GM21576 (cell line): ENCODE results near the gene DPYSL5.
A peak's percentile ranks its signal among the peaks of the same experiment; 100 is the strongest.
"Not testable (repeated sequence)": the region's sequence is repeated elsewhere in the genome, so short reads cannot be mapped to it uniquely, and the experiment has no call there.

Experiments
- ATAC-seq: cut with Tn5 transposase; IDR thresholded peaks from one replicate; pipeline ENCODE4 v1.9.1; 2021; ENCODE audit warnings: mild to moderate bottlenecking, moderate library complexity; ENCODE audit not compliant: unreplicated experiment

The DPYSL5 gene

DNA sequence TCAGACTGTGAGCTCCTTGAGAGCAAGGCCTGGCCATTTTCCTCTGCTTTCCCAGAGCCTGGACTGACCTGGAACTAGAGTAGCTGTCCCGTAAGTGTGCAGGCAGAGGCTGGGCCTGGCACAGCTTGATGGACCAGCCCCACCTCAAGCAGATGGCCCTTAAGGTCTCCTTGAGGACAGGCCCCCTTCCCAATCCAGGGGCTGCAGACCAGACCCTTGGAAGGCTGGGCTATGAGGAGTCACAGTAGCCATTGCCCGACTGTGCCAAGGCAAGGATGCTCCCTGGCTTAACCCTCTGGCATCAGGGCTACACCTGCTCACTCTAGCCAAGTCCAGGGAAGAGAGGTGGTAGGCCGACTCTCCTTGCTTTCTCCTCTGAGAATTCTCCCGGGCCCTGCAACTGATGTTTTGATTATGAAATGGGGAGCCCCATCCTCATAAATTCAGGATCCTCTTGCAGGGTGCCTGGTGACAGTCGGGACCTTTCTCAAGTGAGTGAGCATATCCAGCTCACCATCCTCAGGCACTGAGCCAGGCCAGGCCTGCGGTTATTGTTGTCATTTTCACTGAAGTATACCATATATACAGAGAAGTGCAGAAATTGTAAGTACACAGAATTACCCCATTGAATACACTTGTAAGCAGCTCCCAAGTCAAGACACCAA is 51.7 kb downstream of the DPYSL5 start:
- ATAC-seq, result no peak

DNA sequence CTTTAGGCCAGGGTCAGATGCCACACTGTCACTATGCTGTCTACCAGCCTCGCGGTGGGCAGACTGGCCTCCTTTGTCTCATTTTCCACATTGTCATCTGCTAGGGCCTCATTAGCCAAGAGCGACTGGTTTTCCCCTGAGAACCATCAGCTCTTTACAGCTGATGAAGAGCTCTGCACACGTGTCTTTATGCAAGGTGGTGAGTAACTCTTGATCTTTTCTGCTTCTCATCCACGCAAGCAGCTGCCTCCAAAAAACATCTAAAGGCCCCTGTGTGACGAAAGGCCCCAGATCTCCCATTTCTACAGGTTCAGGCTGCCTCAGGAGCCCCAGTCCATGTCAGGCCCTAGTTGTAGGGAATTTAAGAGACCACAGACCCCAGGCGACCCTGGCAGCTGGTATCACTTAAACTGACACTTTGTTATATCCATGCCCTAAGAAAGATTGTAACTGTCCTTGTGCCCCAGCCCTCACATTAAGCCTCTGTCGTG is 52.9 kb downstream of the DPYSL5 start:
- ATAC-seq, result no peak

DNA sequence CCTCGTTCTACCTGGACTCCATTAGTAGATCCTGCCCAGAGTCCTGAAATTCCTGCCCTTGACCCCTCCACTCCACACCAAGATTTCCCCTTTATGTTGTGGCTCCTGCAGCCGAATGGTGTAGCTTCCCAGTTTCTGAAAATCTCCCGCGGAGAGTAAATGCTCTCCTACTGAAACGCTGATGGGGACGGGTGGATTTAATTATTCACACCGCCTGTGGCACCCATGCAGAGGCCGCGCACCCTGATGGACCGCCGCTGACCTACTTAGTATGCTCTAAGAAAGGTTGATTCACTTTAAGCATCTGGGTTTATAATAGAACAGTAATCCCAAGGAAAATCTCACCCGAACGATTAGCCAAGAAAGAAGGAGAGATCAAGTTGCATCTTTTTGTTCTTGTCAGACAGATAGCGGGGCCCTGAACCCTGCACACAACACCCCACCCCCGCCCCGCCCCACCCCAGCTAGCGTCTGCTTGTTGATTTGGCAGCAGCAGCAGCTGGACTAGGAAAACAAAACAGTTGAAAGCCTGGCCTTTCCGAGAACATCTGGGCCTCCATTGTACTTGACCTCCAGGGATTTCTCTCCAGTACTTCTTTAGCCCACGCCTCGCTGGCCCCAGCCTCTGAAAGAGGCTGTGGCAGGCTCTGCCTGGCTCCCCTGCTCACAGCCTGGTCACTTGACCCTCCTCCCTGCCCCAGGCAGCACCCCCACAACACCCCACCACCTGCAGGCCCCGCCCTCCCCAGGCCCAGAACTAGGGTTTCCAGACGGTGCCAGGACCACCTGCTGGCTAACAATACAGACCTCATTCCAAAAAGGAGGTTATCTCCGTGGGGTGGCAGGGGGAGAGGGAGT is 53.6 kb downstream of the DPYSL5 start:
- ATAC-seq, result no peak

DNA sequence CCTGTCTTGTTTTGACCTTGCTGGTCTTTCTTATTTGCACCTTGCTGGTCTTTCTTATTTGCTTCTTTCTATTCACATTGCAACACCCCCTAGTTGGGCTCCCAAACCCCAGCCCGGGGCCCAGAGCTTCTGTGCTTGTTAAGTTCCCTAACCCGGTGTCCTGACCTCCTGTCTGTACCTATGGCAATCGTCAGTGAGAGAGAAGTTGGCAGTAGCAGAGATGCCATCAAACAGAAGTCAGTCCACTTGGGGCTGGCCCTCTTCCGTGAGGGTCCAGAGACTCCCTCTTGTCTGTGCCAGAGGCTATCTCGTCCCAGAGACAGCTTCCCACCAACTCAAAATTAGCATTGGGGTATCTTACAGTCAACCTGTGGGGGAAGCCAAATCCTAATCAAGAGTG is 55.7 kb downstream of the DPYSL5 start:
- no peak for ATAC-seq

GRCh38 chr2:26904839-26905238 is 56.9 kb downstream of the DPYSL5 start:
- no peak for ATAC-seq

DNA sequence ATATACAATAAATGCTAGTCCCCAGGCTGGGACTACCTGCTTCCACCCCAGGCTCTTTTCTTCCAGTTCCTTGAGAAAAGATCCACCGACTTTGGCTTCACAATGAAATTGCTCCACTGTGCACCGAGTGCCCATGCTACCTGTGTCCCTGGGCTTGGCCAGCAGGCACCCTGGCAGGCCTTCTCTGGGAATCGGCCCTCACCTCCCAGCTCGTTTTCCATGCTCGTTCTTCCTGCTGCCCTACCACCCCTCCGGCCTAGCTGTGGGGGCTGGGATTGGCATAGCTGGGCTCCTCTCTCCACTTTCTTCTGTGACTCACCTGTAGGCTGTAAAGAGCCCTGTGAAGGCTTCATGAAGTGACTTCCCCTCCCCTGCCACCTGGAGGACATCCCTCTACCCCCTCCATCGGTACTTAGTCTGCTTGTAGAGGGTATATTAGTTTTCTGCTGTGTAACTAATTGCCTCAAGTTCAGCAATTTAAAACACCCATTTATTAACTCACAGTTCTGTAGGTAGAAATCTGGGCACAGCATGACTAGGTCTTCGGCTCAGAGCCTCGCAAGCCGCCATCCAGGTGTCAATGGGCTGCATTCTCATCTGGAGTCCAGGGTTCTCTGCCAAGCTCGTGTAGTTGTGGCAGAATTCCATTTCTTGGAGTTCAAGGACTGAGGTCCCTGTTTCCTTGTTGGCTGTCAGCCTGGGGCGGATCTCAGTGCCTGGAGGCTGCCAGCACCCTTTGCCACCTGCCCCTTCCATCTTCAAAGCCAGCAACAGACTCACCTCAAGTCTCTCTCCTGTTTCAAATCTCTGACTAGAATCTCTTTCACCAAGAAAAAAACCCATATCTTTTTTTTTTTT is 57.6 kb downstream of the DPYSL5 start:
- ATAC-seq, result no peak

- ATAC-seq, result no peak
Observed at GRCh38 chr2:26907416-26907815, 59.5 kb downstream of the DPYSL5 start.

GRCh38 chr2:26910176-26910575 is 62.2 kb downstream of the DPYSL5 start:
- no peak for ATAC-seq

DNA sequence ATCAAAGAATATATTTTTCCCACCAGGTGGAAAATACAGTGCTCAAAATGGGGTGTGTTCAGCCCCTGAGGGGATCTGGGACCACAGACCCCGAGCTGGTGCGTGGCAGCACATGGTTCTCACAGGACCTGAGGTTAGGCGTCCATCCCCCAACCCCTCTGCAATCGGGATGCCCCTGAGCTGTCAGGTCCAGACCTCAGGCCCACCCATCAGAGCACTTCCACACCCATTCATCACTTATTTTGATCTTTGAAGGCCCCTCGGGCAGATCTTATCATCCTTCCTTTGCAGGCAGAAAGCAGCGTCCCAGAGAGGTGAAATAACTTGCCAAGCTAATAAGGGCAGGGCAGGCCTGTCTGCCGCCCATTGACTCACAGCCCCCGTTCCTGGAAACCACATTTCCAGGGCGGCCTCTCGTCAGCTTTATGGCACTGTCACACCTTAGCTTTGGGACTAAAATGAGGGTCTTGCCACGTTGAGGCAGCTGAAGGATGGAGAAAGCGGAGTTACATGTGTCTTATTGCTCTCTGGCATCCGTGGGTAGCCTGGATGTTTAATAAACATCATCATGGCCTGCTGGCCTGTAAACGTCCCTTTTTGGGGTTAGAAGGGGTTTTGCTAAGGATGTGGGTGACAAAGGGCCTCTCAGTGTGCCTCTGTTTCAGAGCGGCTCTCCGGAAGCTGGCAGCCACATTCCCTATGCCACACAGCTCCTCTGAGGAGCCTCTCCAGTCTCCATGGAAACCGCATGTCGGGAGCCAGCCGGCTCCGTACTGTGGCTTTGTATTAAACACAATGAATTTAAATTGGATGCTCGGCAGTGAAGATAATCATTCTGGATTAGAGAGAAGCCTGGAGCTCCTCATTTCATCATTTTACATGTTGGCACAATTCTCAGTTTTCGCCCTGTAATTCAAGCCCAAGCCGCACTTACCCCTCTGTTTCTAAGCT is 64.3 kb downstream of the DPYSL5 start:
- no peak for ATAC-seq

GRCh38 chr2:26913606-26913998 is 65.7 kb downstream of the DPYSL5 start:
- ATAC-seq, result no peak

DNA sequence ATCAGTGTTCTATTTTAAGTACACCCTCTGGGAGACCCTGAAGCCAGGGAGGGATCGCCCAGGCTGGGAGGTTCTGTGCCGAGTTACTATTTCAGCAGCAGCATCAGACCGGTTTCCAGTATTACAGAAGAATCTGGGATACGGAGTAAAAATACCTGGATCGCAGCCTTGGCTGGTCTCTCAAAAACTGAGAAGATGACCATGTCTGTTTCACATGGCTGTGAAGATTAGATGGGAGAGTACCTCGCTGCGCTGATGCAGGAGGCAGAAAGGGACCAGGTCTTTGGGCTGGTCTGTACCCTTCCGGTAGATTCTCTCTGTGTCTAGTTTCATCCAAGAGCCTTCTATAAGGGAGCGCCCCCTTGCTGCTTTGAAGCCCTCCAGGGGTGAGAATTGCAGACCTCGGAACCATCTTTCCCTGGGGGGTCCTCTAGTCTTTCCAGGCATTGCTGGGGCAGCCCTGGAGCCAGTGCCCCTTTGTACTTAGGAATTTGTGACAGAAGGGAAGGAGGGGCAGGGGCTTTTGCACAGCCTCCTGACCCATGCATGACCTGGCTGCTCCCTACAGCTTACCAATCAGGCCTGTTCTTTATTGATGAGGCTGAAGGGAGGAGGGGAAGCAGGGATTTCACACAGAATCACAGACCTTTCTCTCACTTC is 66.2 kb downstream of the DPYSL5 start:
- no peak for ATAC-seq

DNA sequence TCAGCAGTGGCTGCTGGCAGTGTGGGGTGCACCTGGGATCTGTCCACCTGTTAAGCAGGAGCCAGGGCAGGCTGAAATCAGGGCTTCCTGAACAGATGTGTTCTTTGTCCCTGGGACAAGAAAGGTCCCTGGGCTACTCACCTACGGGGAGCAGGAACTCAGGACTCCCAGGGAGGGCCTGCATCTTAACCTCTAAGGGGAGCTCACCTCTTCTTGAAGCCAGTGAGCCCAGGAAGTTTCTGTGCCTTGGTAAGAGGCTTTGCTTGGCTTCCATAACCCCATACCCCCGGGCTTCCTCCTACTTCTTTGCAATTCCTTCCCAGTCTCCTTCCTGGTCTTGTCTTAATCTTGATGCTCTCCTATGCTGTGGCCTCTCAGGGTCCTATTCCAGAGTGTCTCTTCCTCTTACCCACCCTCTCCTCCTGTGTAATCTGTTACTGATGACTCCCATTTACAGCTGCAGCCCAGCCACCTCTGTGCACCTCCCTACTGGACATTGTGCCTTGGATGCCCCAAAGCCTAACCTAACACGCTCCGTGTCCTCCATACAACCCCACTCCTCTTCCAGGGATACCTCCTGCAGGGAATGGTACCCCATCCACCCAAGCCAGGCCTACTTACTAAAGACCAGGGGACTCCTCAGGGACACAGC is 66.9 kb downstream of the DPYSL5 start:
- ATAC-seq, result no peak

DNA sequence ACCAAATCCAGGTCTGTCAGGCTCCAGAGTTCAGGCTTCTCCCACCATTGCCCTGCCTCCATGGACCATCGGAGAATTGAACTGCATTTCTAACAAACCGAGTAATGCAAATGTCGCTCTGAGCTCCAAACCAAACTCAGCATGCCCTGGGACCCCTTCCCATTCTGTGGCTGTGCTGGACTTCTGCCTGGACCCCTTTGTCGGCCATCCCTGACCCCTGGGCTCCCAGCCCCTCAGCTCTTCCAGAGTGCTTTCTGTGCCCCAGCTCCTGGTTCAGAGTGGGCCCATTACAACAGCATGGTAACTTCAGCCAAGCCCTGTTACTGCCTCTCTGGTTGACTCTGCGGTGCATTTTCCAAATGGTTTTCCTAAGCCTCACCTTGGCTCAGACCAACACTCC is 67.4 kb downstream of the DPYSL5 start:
- ATAC-seq, result no peak

DNA sequence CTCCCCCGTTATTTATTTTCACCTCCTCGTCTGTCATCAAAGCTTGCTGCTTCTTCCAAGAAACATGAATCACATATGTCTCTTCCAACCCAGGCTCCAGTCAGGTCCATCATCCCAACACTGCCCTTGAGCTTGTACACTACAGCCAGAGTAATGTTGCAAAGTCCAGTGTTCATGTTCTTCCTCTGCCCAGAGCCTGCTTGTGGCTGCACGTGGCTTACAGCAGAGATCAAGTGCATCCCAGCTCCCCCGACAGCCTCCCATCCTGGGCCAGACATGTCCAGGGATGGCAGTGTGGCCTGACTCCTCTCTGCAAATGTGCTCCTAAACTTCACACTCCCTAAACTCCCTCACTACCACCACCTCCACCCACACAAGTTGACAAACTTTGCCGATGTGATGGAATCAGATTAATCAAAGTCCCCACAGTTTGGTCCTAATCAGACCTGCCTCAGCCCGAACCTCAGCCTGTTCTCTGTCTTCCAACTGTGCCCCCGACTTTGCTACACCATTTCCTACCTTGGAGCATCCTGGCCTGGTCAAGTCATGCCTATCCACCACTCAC is 68.3 kb downstream of the DPYSL5 start:
- no peak for ATAC-seq

- no peak for ATAC-seq
Observed at GRCh38 chr2:26917135-26917836, 69.4 kb downstream of the DPYSL5 start.

GRCh38 chr2:26921323-26921722 is 73.4 kb downstream of the DPYSL5 start:
- no peak for ATAC-seq

- ATAC-seq, result peak; percentile 59
Observed at GRCh38 chr2:26922405-26923188, 74.7 kb downstream of the DPYSL5 start.

GRCh38 chr2:26923189-26923466 is 75.2 kb downstream of the DPYSL5 start:
- not testable (repeated sequence) for ATAC-seq
